HG02885 (cell line): ENCODE measurements around the gene NLGN4X.

Experiments
- ATAC-seq: cut with Tn5 transposase; IDR thresholded peaks from one replicate; pipeline ENCODE4 v1.9.1; 2021; ENCODE audit warnings: mild to moderate bottlenecking; ENCODE audit not compliant: unreplicated experiment, poor library complexity

The NLGN4X gene

GRCh38 chrX:6163721-6164120, 64.9 kb downstream of the NLGN4X start:
- no peak for ATAC-seq

- no peak for ATAC-seq
Observed at GRCh38 chrX:6159468-6159867, 69.2 kb downstream of the NLGN4X start.

- ATAC-seq = no peak
Observed at GRCh38 chrX:6151971-6152370, 76.7 kb downstream of the NLGN4X start.

- no peak for ATAC-seq
Observed at GRCh38 chrX:6149060-6149872, 79.4 kb downstream of the NLGN4X start.

GRCh38 chrX:6134255-6134654, 94.4 kb downstream of the NLGN4X start:
- no peak for ATAC-seq

GRCh38 chrX:6132970-6133369, 95.7 kb downstream of the NLGN4X start:
- ATAC-seq = no peak

GRCh38 chrX:6131287-6131686, 97.4 kb downstream of the NLGN4X start:
- no peak for ATAC-seq

GRCh38 chrX:6129195-6129594, 99.5 kb downstream of the NLGN4X start:
- ATAC-seq = no peak

- ATAC-seq = no peak
Observed at GRCh38 chrX:6120329-6120728, 108.3 kb downstream of the NLGN4X start.

GRCh38 chrX:6095469-6095868, 133.2 kb downstream of the NLGN4X start:
- ATAC-seq = peak; percentile 64

GRCh38 chrX:6074532-6074931, 154.1 kb downstream of the NLGN4X start:
- ATAC-seq = no peak

- no peak for ATAC-seq
Observed at GRCh38 chrX:6071731-6072130, 156.9 kb downstream of the NLGN4X start.

- ATAC-seq = no peak
Observed at GRCh38 chrX:6067600-6067999, 161.1 kb downstream of the NLGN4X start.

- no peak for ATAC-seq
Observed at GRCh38 chrX:6053141-6053540, 175.5 kb downstream of the NLGN4X start.

GRCh38 chrX:6052111-6052745, 176.4 kb downstream of the NLGN4X start:
- no peak for ATAC-seq

GRCh38 chrX:6049132-6049531, 179.5 kb downstream of the NLGN4X start:
- no peak for ATAC-seq

GRCh38 chrX:6041630-6042029, 187.0 kb downstream of the NLGN4X start:
- no peak for ATAC-seq

GRCh38 chrX:6029014-6029413, 199.7 kb downstream of the NLGN4X start:
- no peak for ATAC-seq

GRCh38 chrX:6026980-6027379, 201.7 kb downstream of the NLGN4X start:
- ATAC-seq = no peak

GRCh38 chrX:6026429-6026828, 202.2 kb downstream of the NLGN4X start:
- no peak for ATAC-seq

GRCh38 chrX:6024204-6024603, 204.5 kb downstream of the NLGN4X start:
- ATAC-seq = no peak
